ENCODE results near the gene PDE4B. TPM values are rescaled to one million over a fixed set of nuclear protein-coding genes. Genes with fewer than 3 reads are reported as not detected.

PDE4B gene
- total RNA-seq, result 54.6 and 56.2 TPM in 2 replicates

GRCh38 chr1:65792669-65793358, at the start of gene PDE4B:
PDE4B (plus strand) TSS chr1:65792895.
- intact Hi-C loops (cut with micrococcal nuclease), result loop anchor here (5.0 kb wide), 1 partner anchor 74 kb away; no protein-coding TSS in a partner anchor

- intact Hi-C loops (cut with micrococcal nuclease), result no loop called here
Observed at GRCh38 chr1:65744731-65745130, 48.0 kb upstream of the PDE4B start.

- intact Hi-C loops (cut with micrococcal nuclease), result no loop called here
Observed at GRCh38 chr1:65751961-65752360, 40.7 kb upstream of the PDE4B start.

GRCh38 chr1:65756616-65757015, 36.1 kb upstream of the PDE4B start:
- intact Hi-C loops (cut with micrococcal nuclease), result no loop called here

GRCh38 chr1:65757531-65757930, 35.2 kb upstream of the PDE4B start:
- intact Hi-C loops (cut with micrococcal nuclease), result no loop called here

GRCh38 chr1:65758128-65758527, 34.6 kb upstream of the PDE4B start:
- intact Hi-C loops (cut with micrococcal nuclease), result no loop called here

- intact Hi-C loops (cut with micrococcal nuclease), result no loop called here
Observed at GRCh38 chr1:65759516-65759915, 33.2 kb upstream of the PDE4B start.

- intact Hi-C loops (cut with micrococcal nuclease), result no loop called here
Observed at GRCh38 chr1:65762081-65762862, 30.4 kb upstream of the PDE4B start.

- intact Hi-C loops (cut with micrococcal nuclease), result no loop called here
Observed at GRCh38 chr1:65764052-65764451, 28.6 kb upstream of the PDE4B start.

GRCh38 chr1:65765631-65766030, 27.1 kb upstream of the PDE4B start:
- intact Hi-C loops (cut with micrococcal nuclease), result no loop called here

- intact Hi-C loops (cut with micrococcal nuclease), result no loop called here
Observed at GRCh38 chr1:65769636-65770035, 23.1 kb upstream of the PDE4B start.

GRCh38 chr1:65772607-65773006, 20.1 kb upstream of the PDE4B start:
- intact Hi-C loops (cut with micrococcal nuclease), result no loop called here

GRCh38 chr1:65773391-65774123, 19.1 kb upstream of the PDE4B start:
- intact Hi-C loops (cut with micrococcal nuclease), result no loop called here

GRCh38 chr1:65788762-65789161, 3.9 kb upstream of the PDE4B start:
- intact Hi-C loops (cut with micrococcal nuclease), result no loop called here

- intact Hi-C loops (cut with micrococcal nuclease), result loop anchor here (5.0 kb wide), 1 partner anchor 76 kb away; no protein-coding TSS in a partner anchor
Observed at GRCh38 chr1:65791396-65791795, 1.3 kb upstream of the PDE4B start.

GRCh38 chr1:65791801-65792668, 660 bp upstream of the PDE4B start:
- intact Hi-C loops (cut with micrococcal nuclease), result loop anchor here (5.0 kb wide), 1 partner anchor 75 kb away; no protein-coding TSS in a partner anchor

- intact Hi-C loops (cut with micrococcal nuclease), result loop anchor here (5.0 kb wide), 1 partner anchor 74 kb away; no protein-coding TSS in a partner anchor
Observed at GRCh38 chr1:65793359-65793732, 651 bp downstream of the PDE4B start.

GRCh38 chr1:65795311-65795710, 2.6 kb downstream of the PDE4B start:
- intact Hi-C loops (cut with micrococcal nuclease), result no loop called here

- intact Hi-C loops (cut with micrococcal nuclease), result no loop called here
Observed at GRCh38 chr1:65799601-65800000, 6.9 kb downstream of the PDE4B start.

- intact Hi-C loops (cut with micrococcal nuclease), result no loop called here
Observed at GRCh38 chr1:65804584-65804983, 11.9 kb downstream of the PDE4B start.

- intact Hi-C loops (cut with micrococcal nuclease), result loop anchor here (1.0 to 10.0 kb wide), 21 partner anchors 18 to 1873 kb away; partner anchors contain the start of genes AK4, GADD45A, IL23R and LEPR
Observed at GRCh38 chr1:65812065-65812464, 19.4 kb downstream of the PDE4B start.
